Superior temporal gyrus (tissue), 1 donor: ENCODE results near the gene SPINDOC.
A peak's percentile ranks its signal among the peaks of the same experiment; 100 is the strongest.
"Not testable (repeated sequence)": the region's sequence is repeated elsewhere in the genome, so short reads cannot be mapped to it uniquely, and the experiment has no call there.

ENCODE experiments used
- DNase-seq: peaks from one replicate; pipeline ENCODE4 v3.0.0-alpha.2; 2016; ENCODE audit errors: extremely low spot score

SPINDOC gene

GRCh38 chr11:63855975-63856374 is 42.7 kb downstream of the SPINDOC start:
- DNase-seq: peak; percentile 19

GRCh38 chr11:63858628-63859550 is 45.6 kb downstream of the SPINDOC start:
- no peak for DNase-seq

- peak; percentile 26 for DNase-seq
Measured at GRCh38 chr11:63862923-63863322, 49.7 kb downstream of the SPINDOC start.

- not testable (repeated sequence) for DNase-seq
Measured at GRCh38 chr11:63863620-63864019, 50.4 kb downstream of the SPINDOC start.

- DNase-seq: no peak
Measured at GRCh38 chr11:63866211-63866610, 53.0 kb downstream of the SPINDOC start.

GRCh38 chr11:63867511-63867910 is 54.3 kb downstream of the SPINDOC start:
- DNase-seq: no peak

GRCh38 chr11:63868399-63869064 is 55.3 kb downstream of the SPINDOC start:
- DNase-seq: no peak

GRCh38 chr11:63869171-63869591 is 55.9 kb downstream of the SPINDOC start:
- no peak for DNase-seq

- no peak for DNase-seq
Measured at GRCh38 chr11:63869683-63870082, 56.4 kb downstream of the SPINDOC start.

GRCh38 chr11:63870351-63871140 is 57.3 kb downstream of the SPINDOC start:
- DNase-seq: no peak

- peak; percentile 89 for DNase-seq
Measured at GRCh38 chr11:63871962-63872799, 58.9 kb downstream of the SPINDOC start.

GRCh38 chr11:63872800-63873197 is 59.5 kb downstream of the SPINDOC start:
- no peak for DNase-seq

- DNase-seq: no peak
Measured at GRCh38 chr11:63873311-63873710, 60.1 kb downstream of the SPINDOC start.

- no peak for DNase-seq
Measured at GRCh38 chr11:63874511-63874910, 61.3 kb downstream of the SPINDOC start.

- no peak for DNase-seq
Measured at GRCh38 chr11:63875506-63876065, 62.3 kb downstream of the SPINDOC start.

- no peak for DNase-seq
Measured at GRCh38 chr11:63876616-63877015, 63.4 kb downstream of the SPINDOC start.
